ENCODE results near the gene RRP1. TPM values are rescaled to one million over a fixed set of nuclear protein-coding genes. Genes with fewer than 3 reads are reported as not detected.
"Not testable (repeated sequence)": the region's sequence is repeated elsewhere in the genome, so short reads cannot be mapped to it uniquely, and the experiment has no call there.

The RRP1 gene
- total RNA-seq, 1 experiment from 2014 or later: 76.7 TPM

DNA sequence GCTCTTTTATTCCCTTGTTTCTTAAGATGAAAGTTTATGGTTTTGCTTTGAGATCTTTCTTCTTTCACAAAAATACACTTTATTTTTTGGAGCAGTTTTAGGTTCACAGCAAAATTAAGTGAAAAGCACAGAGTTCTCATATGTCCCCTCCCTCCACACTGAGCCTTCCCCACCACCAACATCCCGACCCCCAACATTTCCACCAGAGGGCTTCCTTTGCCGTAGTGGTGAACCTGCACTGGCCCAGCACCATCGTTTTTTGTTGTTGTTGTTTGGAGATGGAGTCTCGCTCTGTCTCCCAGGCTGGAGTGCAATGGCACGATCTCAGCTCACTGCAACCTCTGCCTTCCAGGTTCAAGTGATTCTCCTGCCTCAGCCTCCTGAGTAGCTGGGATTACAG lies 55.5 kb downstream of the RRP1 start:
- not testable (repeated sequence) for H3K79me2 ChIP-seq (ENCODE audit: insufficient read depth, low read length); H3K4me3 Mint-ChIP-seq; H3K36me3 Mint-ChIP-seq (ENCODE audit: insufficient read depth in 1 of 3, low read depth in 3 of 3); H3K9me3 Mint-ChIP-seq; H3K9me3 ChIP-seq (ENCODE audit: control insufficient read depth, low read depth, low read length); H3K18ac ChIP-seq (ENCODE audit: insufficient read length, low read depth, low read length); H3K27ac ChIP-seq (ENCODE audit: insufficient read length, low read depth, low read length); H4K20me1 ChIP-seq (ENCODE audit: control insufficient read depth, insufficient read depth, insufficient read length); H2BK15ac ChIP-seq (ENCODE audit: low read depth, low read length); H4K8ac ChIP-seq (replicated peaks; ENCODE audit: insufficient read length, low read depth, low read length); H3K4me1 ChIP-seq (ENCODE audit: insufficient read depth, low read length); H2BK20ac ChIP-seq (ENCODE audit: low read depth, low read length, poor library complexity, severe bottlenecking); H3K23me2 ChIP-seq (ENCODE audit: insufficient read length, low read depth, low read length, poor library complexity, severe bottlenecking); H3K9ac ChIP-seq (ENCODE audit: extremely low read depth, insufficient read length, low read length); H3K23ac ChIP-seq (ENCODE audit: insufficient read length, low read depth, low read length); H2BK12ac ChIP-seq (ENCODE audit: insufficient read length, low read depth, low read length); H2BK5ac ChIP-seq (ENCODE audit: insufficient read length, low read length); H3K4ac ChIP-seq (ENCODE audit: low read depth, low read length); H2AFZ ChIP-seq (ENCODE audit: low read length); H3K56ac ChIP-seq (ENCODE audit: insufficient read length, low read depth, low read length); DNase-seq; H3K27me3 ChIP-seq (ENCODE audit: insufficient read depth, low read length); H3K14ac ChIP-seq (ENCODE audit: insufficient read depth, low read length); H4K91ac ChIP-seq (ENCODE audit: insufficient read length, low read depth, low read length); H3T11ph ChIP-seq (ENCODE audit: low read length); H3K27ac Mint-ChIP-seq; H3K4me1 Mint-ChIP-seq; H4K5ac ChIP-seq (ENCODE audit: insufficient read length, low read depth, low read length); H3K27me3 Mint-ChIP-seq (ENCODE audit: low read depth); H3K79me1 ChIP-seq (ENCODE audit: insufficient read depth, low read depth, low read length, poor library complexity, severe bottlenecking); H2BK120ac ChIP-seq (ENCODE audit: low read depth, low read length, poor library complexity, severe bottlenecking); H2AK5ac ChIP-seq (ENCODE audit: insufficient read length, low read length); H3K4me2 ChIP-seq (ENCODE audit: insufficient read depth, insufficient read length, low read length)
- no CpG with 5 or more reads among the region's 5 CpGs for WGBS (ENCODE audit: extremely low coverage, insufficient read length, low lambda C conversion rate)
- peak; percentile 48; the same call in 2 of the 3 replicates for TF ChIP-seq CTCF (conservative IDR thresholded peaks at IDR 0.05)

All from H9 (cell line).